Spleen (tissue), 7 donors: ENCODE results near the gene DPPA5.

ENCODE experiments used
- POLR2A ChIP-seq, 3 donors: fragments of 450-650 bp; IDR thresholded peaks; one replicate each; pipeline ENCODE4 v1.5.1; 2017; ENCODE audit warnings: antibody characterized with exemption in 3 of 3, mild to moderate bottlenecking in 1 of 3
- POLR2AphosphoS5 ChIP-seq, 3 donors: sonication (generic); formaldehyde crosslinking; IDR thresholded peaks; one replicate each; pipeline ENCODE4 v1.5.1; 2017; ENCODE audit warnings: antibody characterized with exemption in 3 of 3
- TF ChIP-seq, protein P1 (sequence below), 11 experiments: fragments of 200-600 bp in 7 of 11; fragments of 450-650 bp in 4 of 11; sonication (generic) in 4 of 11; IDR thresholded peaks in 8 of 11; conservative IDR thresholded peaks in 3 of 11; 1 replicate in 7 of 11; 2 replicates in 4 of 11; pipeline versions ENCODE4 v1.4.0 to v1.8.0; 2016 to 2021; ENCODE audit warnings: antibody characterized with exemption in 11 of 11, inconsistent platforms in 4 of 11, mild to moderate bottlenecking in 1 of 11
- donor health status: DM: no; HTN: no; CAD: no; lungs with moderate emphysema.
- donor health status: DM: no; HTN: no; CAD: no.
- donor health status: DM: no; HTN: no; CAD: no.

DNA sequence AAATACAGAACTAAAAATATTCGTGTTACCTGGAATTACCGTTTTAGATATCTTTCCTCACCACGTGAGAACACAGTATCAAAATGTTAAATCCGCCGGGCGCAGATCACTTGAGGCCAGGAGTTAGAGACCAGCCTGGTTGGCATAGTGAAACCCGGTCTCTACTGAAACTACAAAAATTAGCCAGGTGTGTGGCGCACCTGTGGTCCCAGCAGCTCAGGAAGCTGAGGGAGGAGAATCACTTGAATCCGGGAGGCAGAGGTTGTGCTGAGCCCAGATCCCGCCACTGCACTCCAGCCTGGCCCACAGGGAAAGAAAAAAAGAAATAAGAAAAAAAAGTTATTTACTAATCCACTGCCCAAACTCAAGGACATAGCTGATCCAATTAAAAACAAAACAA lies 35.8 kb upstream of the DPPA5 start:
- TF ChIP-seq, protein P1, sequence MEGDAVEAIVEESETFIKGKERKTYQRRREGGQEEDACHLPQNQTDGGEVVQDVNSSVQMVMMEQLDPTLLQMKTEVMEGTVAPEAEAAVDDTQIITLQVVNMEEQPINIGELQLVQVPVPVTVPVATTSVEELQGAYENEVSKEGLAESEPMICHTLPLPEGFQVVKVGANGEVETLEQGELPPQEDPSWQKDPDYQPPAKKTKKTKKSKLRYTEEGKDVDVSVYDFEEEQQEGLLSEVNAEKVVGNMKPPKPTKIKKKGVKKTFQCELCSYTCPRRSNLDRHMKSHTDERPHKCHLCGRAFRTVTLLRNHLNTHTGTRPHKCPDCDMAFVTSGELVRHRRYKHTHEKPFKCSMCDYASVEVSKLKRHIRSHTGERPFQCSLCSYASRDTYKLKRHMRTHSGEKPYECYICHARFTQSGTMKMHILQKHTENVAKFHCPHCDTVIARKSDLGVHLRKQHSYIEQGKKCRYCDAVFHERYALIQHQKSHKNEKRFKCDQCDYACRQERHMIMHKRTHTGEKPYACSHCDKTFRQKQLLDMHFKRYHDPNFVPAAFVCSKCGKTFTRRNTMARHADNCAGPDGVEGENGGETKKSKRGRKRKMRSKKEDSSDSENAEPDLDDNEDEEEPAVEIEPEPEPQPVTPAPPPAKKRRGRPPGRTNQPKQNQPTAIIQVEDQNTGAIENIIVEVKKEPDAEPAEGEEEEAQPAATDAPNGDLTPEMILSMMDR (IDR thresholded peaks at IDR 0.05 in 8 of 11, conservative IDR thresholded peaks at IDR 0.05 in 3 of 11): no peak
- no peak for TF ChIP-seq POLR2AphosphoS5 (IDR thresholded peaks at IDR 0.05)
- TF ChIP-seq POLR2A (IDR thresholded peaks at IDR 0.05): no peak
